Breast epithelium (tissue), 4 donors: Measurements from ENCODE around the gene GANC. TPM values are rescaled to one million over a fixed set of nuclear protein-coding genes. Genes with fewer than 3 reads are reported as not detected.

Experiments
- DNase-seq, 2 donors: peaks; one replicate each; pipeline ENCODE4 v3.0.0-alpha.2; 2019; ENCODE audit warnings: low spot score in 2 of 2
- H3K27ac ChIP-seq, 2 donors: fragments of 200-600 bp; sonication (generic) in 1 of 2; one replicate each; pipeline ENCODE4 v1.5.1; 2016 to 2019; ENCODE audit warnings: mild to moderate bottlenecking in 1 of 2
- H3K27me3 ChIP-seq, 2 donors: fragments of 200-600 bp; sonication (generic) in 1 of 2; one replicate each; pipeline versions ENCODE4 v1.5.1 to v1.6.0; 2017 to 2019; ENCODE audit warnings: control low read depth in 1 of 2, mild to moderate bottlenecking in 1 of 2
- H3K36me3 ChIP-seq: fragments of 200-600 bp; one replicate; pipeline ENCODE4 v1.5.1; 2019
- H3K4me1 ChIP-seq, 2 donors: fragments of 200-600 bp; sonication (generic); one replicate each; pipeline ENCODE4 v1.5.1; 2016 to 2019; ENCODE audit warnings: control low read depth in 1 of 2
- H3K4me3 ChIP-seq, 3 donors: fragments of 200-600 bp; sonication (generic); 1 replicate in 2 of 3; 2 replicates in 1 of 3; pipeline ENCODE4 v1.5.1; 2016 to 2019; ENCODE audit warnings: mild to moderate bottlenecking in 3 of 3, moderate library complexity in 2 of 3
- H3K9me3 ChIP-seq, 2 donors: fragments of 200-600 bp; sonication (generic) in 1 of 2; one replicate each; pipeline ENCODE4 v1.5.1; 2016 to 2019; ENCODE audit warnings: control low read depth in 1 of 2
- POLR2A ChIP-seq: fragments of 450-650 bp; IDR thresholded peaks from one replicate; pipeline ENCODE4 v1.6.1; 2016; ENCODE audit warnings: antibody characterized with exemption, mild to moderate bottlenecking, moderate library complexity
- POLR2AphosphoS5 ChIP-seq, 3 donors: sonication (generic); formaldehyde crosslinking; IDR thresholded peaks; one replicate each; pipeline ENCODE4 v1.6.1; 2017; ENCODE audit warnings: antibody characterized with exemption in 3 of 3
- intact Hi-C: fragments of 100-400 bp; cut with DNase I; formaldehyde crosslinking; loops from one replicate; pipeline ENCODE4 v1.15.1; 2023; ENCODE audit warnings: low total_unique reads
- total RNA-seq, 3 donors: library from RNA; depleted of rRNA; stranded (reverse); fragments of >200 nt; gene quantifications; one replicate each; pipeline ENCODE4 v1.1.0, GENCODE V29; 2016
- TF ChIP-seq, protein P1 (sequence below), 3 donors: fragments of 450-650 bp; IDR thresholded peaks; one replicate each; pipeline ENCODE4 v1.5.1; 2016 to 2017; ENCODE audit warnings: antibody characterized with exemption in 3 of 3, mild to moderate bottlenecking in 3 of 3, moderate library complexity in 3 of 3

GANC gene
- total RNA-seq, 3 donors from 2014 or later, result 30.2 to 35.5 (median 34.5) TPM

DNA sequence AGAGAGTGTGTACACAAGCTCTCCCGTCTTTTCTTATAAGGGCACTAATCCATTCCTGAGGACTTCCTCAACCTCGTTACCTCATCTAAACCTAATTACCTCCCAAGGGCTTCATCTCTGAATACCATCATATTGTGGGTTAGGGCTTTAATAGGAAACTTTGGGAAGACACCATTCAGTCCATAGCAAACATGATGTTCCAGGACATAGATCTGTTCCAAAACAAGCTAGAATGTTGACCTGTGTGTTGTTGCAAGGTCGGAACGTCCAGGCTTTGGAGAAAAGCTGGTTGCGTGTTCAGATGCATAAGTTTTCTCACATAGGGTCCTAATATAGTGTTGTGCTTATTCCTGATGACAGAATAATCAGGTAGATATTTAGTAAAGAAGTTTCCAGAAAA is 9.9 kb downstream of the GANC start:
- Histone ChIP-seq H3K9me3 (no peaks in the 10 kb centered on the region), H3K4me1 (no peaks in the 10 kb centered on the region), H3K36me3 (no peaks in the 10 kb centered on the region), H3K27ac (no peak overlapping the region), H3K27me3 (no peaks in the 10 kb centered on the region), H3K4me3 (no peak overlapping the region)
- TF ChIP-seq POLR2A (no peak), POLR2AphosphoS5 (IDR thresholded peaks at IDR 0.05) (no peak)
- TF ChIP-seq, protein P1, sequence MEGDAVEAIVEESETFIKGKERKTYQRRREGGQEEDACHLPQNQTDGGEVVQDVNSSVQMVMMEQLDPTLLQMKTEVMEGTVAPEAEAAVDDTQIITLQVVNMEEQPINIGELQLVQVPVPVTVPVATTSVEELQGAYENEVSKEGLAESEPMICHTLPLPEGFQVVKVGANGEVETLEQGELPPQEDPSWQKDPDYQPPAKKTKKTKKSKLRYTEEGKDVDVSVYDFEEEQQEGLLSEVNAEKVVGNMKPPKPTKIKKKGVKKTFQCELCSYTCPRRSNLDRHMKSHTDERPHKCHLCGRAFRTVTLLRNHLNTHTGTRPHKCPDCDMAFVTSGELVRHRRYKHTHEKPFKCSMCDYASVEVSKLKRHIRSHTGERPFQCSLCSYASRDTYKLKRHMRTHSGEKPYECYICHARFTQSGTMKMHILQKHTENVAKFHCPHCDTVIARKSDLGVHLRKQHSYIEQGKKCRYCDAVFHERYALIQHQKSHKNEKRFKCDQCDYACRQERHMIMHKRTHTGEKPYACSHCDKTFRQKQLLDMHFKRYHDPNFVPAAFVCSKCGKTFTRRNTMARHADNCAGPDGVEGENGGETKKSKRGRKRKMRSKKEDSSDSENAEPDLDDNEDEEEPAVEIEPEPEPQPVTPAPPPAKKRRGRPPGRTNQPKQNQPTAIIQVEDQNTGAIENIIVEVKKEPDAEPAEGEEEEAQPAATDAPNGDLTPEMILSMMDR (IDR thresholded peaks at IDR 0.05), result no peak
- no peak for DNase-seq
- intact Hi-C loops, result no loop called here

GRCh38 chr15:42283671-42284070 is 10.7 kb downstream of the GANC start:
- Histone ChIP-seq H3K27me3 (no peaks in the 10 kb centered on the region), H3K4me1 (no peaks in the 10 kb centered on the region)

DNA sequence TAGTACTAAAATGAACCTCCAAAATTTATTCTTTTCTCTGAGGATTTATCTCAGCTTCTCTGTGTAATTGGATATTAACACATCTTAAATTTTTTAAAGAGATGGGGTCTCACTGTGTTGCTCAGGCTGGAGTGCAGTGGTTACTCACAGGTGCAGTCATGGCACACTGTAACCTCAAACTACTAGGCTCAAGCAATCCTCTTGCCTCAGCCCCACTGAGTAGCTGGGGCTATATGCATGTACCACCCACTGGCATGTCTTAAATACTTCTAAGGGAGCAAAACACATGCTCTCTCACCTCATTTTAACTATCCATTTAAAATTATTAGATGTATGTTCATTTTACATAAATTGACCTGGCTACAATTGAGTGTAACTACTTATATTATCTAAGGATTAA is 11.6 kb downstream of the GANC start:
- Histone ChIP-seq H3K4me1 (no peaks in the 10 kb centered on the region), H3K36me3 (no peaks in the 10 kb centered on the region), H3K4me3 (no peak overlapping the region), H3K9me3 (no peaks in the 10 kb centered on the region), H3K27ac (no peak overlapping the region), H3K27me3 (no peaks in the 10 kb centered on the region)
- TF ChIP-seq, protein P1 (IDR thresholded peaks at IDR 0.05), result no peak
- TF ChIP-seq POLR2A, result no peak
- no peak for TF ChIP-seq POLR2AphosphoS5 (IDR thresholded peaks at IDR 0.05)
- DNase-seq, result no peak
- intact Hi-C loops, result no loop called here

More at GRCh38 chr15:42283671-42284070, 10.7 kb downstream of the GANC start:
- TF ChIP-seq POLR2A, result no peak
- TF ChIP-seq, protein P1 (IDR thresholded peaks at IDR 0.05), result no peak
- no peak for TF ChIP-seq POLR2AphosphoS5 (IDR thresholded peaks at IDR 0.05)
- no peak for DNase-seq
- intact Hi-C loops, result no loop called here
- Histone ChIP-seq H3K9me3 (no peaks in the 10 kb centered on the region), H3K36me3 (no peaks in the 10 kb centered on the region), H3K4me3 (no peak overlapping the region), H3K27ac (no peak overlapping the region)

DNA sequence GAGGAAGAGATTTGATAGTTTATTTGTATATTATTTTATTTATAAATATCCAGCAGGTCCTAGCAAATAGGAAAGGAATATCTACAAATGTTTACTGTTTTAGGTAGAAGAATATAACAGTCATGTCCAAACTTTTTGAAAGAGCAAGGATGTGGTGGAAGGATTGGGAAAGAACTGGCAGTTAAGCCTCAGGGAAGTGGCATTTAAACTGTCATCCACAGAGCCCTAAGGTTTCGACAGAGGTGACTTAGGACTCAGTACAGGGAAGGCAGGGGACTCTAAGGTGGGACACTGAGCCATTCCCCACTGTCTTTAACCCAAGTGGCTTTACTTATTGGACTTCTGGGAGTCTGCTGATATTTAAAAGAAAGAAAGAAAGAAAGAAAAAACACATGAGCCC is 12.0 kb downstream of the GANC start:
- Histone ChIP-seq H3K27me3 (no peaks in the 10 kb centered on the region), H3K9me3 (no peaks in the 10 kb centered on the region), H3K4me3 (no peak overlapping the region), H3K27ac (no peak overlapping the region), H3K36me3 (no peaks in the 10 kb centered on the region), H3K4me1 (no peaks in the 10 kb centered on the region)
- no peak for TF ChIP-seq POLR2A
- no peak for DNase-seq
- intact Hi-C loops, result no loop called here

DNA sequence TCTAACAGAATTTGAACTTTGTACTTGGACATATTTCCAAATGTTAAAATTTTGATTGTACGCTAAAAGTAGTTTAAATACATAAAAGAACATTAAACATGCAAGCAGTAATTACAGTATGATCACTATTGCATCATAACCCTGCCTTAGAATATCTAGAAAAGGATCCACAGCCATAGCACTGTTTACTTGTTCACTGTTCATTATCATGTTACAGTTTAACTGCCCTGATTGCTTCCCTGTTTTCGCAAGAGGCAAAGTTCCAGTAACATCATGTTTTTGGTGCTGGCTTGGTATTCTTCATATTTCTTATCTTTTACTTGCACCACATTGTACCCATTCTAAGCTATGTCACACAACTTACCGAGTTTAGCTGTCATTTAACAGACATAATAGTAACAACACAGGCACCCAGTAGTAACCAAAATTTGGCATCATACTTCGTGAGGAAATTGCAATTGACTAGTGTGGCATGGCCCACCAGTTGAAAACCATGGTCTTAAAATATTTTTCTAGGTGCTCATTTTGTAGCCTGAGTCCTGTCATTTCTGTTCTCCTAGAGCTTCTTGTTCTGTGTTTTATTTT is 13.5 kb downstream of the GANC start:
- H3K4me1 ChIP-seq, result no peaks in the 10 kb centered on the region
- no peaks in the 10 kb centered on the region for H3K9me3 ChIP-seq
- no peak overlapping the region for H3K27ac ChIP-seq
- no peak overlapping the region for H3K4me3 ChIP-seq
- TF ChIP-seq, protein P1 (IDR thresholded peaks at IDR 0.05), result no peak
- TF ChIP-seq POLR2A (no peak), POLR2AphosphoS5 (IDR thresholded peaks at IDR 0.05) (no peak)
- H3K27me3 ChIP-seq, result no peaks in the 10 kb centered on the region
- no peaks in the 10 kb centered on the region for H3K36me3 ChIP-seq
- intact Hi-C loops, result no loop called here
- DNase-seq, result no peak
